ENCODE results near the gene REX1BD.
"Not testable (repeated sequence)": the region's sequence is repeated elsewhere in the genome, so short reads cannot be mapped to it uniquely, and the experiment has no call there.

Gene REX1BD

DNA sequence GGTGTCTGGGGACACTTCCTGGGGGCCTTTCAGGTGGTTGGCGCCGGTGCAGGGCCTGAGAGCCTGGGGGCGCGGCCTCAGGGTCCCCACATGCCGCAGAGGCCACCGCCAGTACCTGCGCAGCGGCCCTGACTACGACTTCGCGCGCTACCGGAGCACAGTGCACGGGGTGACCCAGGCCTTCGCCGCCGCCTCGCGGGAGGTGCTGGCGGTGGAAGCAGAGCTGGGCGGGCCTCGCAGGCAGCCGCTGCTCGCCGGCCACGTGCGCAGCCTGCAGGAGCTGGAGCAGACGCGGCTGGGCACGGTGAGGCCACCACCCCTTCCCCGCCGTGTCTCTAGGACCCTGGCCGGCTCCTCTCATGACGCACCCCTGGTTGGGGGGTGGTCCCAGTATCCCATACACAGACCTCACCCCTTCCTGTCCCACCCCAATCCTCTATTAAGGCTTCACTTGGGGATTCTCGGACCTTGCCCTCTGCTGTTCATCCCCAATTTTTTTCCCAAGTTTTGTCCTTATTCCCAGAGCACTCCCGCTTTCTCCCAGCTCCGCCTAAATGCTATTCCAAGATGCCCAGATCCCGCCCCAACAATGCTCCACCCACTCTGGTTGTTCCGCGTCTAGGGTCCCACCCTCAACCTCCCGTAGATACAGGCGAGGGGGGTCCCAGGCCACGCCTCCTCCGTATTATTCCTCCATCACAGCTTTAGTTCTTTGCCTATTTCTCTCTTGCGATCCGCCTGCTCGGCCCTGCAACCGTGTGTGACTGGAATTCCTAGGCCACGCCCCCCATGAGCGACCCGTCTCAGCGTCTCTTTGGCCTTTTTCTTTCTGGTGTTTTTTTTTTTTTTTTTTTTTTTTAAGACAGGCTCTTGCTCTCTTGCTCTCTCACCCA lies 1.0 kb downstream of the REX1BD start:
- ChIA-PET CTCF (interaction anchor here (0.7 to 7.9 kb wide), 44 partner anchors 10 to 355 kb away, joined by 3 to 111 read pairs (median 4); partner anchors contain the start of genes COPE, CRTC1, DDX49 and ELL), POLR2A (interaction anchor here (0.7 to 1.9 kb wide), 4 partner anchors 12 to 526 kb away, joined by 5 to 16 read pairs (median 8); partner anchors contain the start of gene UBA52)
- DNase-seq (ENCODE audit: extremely low spot score): peak; percentile 75
- TF ChIP-seq, protein P1, sequence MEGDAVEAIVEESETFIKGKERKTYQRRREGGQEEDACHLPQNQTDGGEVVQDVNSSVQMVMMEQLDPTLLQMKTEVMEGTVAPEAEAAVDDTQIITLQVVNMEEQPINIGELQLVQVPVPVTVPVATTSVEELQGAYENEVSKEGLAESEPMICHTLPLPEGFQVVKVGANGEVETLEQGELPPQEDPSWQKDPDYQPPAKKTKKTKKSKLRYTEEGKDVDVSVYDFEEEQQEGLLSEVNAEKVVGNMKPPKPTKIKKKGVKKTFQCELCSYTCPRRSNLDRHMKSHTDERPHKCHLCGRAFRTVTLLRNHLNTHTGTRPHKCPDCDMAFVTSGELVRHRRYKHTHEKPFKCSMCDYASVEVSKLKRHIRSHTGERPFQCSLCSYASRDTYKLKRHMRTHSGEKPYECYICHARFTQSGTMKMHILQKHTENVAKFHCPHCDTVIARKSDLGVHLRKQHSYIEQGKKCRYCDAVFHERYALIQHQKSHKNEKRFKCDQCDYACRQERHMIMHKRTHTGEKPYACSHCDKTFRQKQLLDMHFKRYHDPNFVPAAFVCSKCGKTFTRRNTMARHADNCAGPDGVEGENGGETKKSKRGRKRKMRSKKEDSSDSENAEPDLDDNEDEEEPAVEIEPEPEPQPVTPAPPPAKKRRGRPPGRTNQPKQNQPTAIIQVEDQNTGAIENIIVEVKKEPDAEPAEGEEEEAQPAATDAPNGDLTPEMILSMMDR (IDR thresholded peaks at IDR 0.05; ENCODE audit: control extremely low read depth, extremely low read depth, low read depth, missing control alignments): peak; percentile 24

DNA sequence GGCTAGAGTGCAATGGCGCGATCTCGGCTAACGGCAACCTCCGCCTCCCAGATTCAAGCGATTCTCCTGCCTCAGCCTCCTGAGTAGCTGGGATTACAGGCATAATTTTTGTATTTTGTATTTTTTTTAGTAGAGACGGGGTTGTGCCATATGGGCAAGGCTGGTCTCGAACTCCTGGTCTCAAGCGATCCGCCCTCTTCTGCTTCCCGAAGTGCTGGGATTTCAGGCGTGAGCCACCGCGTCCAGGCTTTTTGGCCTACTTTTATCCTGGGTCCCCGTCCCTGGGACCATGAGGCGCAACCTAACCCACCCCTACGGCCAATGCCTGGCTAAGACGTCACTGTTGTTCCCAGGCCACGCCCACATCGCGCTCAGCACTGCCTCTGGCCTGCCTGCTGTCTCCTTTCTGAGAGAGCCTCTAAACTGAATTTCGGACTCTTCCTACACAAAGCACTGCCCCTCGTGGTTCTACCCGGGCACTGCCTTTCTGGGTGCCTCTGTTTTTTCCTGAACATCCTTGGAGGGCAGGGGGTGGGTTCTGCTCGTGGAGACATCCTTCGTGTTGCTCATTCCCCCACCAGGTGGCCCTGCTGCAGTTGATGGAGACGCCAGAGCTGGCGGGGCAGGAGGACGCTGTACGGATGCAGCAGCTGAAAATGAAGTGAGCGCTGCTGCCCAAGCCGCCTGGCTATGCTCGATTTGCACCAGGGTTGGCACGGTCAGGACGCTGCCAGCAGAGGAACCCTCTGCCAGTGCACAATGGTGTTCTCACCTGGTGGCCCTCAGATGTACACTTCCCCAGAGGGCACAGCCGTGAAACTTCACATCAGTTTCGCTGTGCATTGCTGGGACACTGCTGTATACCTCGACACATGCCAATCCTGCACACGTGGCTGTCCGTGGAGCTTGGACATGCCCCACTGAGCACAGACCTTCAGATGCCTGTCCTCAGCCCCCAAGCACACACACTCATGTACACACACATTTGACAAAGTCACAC lies 2.0 kb downstream of the REX1BD start:
- ChIA-PET CTCF (interaction anchor here (0.9 to 7.9 kb wide), 13 partner anchors 13 to 354 kb away, joined by 3 to 111 read pairs (median 4); partner anchors contain the start of genes FKBP8 and UBA52), POLR2A (interaction anchor here (0.7 kb wide), 1 partner anchor 525 kb away, joined by 8 read pairs; no protein-coding TSS in a partner anchor)
- DNase-seq (ENCODE audit: extremely low spot score): no peak
- TF ChIP-seq, protein P1 (IDR thresholded peaks at IDR 0.05; ENCODE audit: control extremely low read depth, extremely low read depth, low read depth, missing control alignments): no peak

DNA sequence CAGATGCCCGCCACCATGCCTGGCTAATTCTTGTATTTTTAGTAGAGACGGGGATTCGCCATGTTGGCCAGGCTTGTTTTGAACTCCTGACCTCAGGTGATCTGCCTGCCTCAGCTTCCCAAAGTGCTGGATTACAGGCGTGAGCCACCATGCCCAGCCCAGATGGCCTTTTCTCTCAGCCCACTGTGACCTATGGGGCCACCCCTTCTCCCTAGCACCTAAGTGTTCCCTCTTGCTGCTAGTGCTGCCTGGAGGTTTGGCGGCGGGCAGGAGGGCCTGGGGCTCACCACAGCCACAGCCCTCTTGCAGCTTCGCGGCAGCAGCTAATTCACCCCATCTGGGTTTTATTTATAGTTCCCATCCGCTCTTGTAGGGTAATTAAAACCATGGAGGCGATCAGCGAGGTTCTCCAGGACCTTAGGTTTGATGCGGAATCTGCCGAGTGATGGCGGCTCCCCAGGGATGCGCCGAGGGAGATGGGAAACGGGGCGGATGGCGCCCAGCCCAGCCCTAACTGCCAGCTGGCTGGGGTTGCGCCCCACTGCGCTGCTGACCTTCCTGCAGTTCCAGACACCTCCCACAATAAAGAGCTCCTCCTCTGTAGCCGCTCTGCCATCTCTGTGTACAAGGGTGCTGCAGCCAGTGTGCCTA lies 3.3 kb downstream of the REX1BD start:
- no peak for DNase-seq (ENCODE audit: extremely low spot score)
- CTCF ChIA-PET: interaction anchor here (1.4 to 7.9 kb wide), 4 partner anchors 16 to 255 kb away, joined by 3 to 111 read pairs (median 12); partner anchors contain the start of gene UBA52
- POLR2A ChIA-PET: no interaction called here
- TF ChIP-seq, protein P1 (IDR thresholded peaks at IDR 0.05; ENCODE audit: control extremely low read depth, extremely low read depth, low read depth, missing control alignments): no peak

DNA sequence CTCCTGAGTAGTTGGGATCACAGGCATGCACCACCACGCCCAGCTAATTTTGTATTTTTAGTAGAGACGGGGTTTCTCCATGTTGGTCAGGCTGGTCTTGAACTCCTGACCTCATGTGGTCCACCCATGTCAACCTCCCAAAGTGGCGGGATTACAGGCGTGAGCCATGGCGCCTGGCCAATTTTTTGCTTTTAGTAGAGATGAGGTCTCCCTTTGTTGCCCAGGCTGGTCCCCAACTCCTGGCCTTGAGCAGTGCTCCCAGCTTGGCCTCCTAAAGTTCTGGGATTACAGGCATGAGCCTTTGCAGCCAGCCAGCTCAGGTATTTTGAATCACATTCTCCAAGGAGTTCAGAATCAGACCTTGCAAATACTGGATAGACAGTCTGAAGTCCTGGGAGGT lies 4.1 kb downstream of the REX1BD start:
- ChIA-PET POLR2A (interaction anchor here (0.6 kb wide), 1 partner anchor 16 kb away, joined by 6 read pairs; no protein-coding TSS in a partner anchor), CTCF (interaction anchor here (1.4 to 3.6 kb wide), 6 partner anchors 21 to 254 kb away, joined by 3 to 21 read pairs (median 10); partner anchors contain the start of gene UBA52)
- not testable (repeated sequence) for DNase-seq (ENCODE audit: extremely low spot score)

DNA sequence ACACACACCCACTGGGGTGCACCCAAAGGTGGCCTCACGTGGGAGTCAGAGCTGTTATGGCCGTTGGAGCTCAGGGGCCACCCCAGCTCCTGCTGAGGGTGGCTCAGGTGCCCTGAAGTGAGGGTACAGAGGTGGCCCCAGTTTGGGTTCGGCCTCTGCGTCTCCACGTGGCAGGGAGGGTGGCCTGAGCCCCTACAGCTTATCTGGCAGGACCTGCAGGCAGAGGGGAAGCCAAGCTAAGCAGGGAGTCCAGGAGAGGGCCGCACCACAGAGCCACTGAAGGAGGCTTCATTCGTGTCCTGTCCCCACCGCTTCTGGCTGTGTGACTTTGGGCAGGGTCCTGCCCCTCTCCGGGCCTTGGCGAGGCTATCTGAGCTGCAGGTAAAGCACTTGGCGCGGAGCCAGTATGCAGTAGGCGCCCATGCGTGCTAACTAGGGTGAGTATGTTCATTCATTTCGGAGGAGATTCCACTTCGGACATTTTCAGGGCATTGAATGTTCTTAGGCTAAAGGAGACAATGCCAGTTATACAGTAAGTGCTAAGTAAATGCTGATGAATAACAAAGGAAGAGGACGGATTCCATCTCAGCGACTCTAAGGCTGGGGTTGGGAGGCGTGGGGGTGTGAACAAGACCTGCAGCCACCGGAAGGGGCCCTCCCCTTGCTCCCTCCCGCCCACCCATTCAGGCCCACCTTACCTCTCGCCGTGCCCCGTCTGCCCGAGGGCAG lies 4.9 kb downstream of the REX1BD start:
- CTCF ChIA-PET: interaction anchor here (0.6 to 3.6 kb wide), 28 partner anchors 8 to 284 kb away, joined by 3 to 21 read pairs (median 4); partner anchors contain the start of genes TMEM59L and UBA52
- POLR2A ChIA-PET: interaction anchor here (1.5 kb wide), 1 partner anchor 326 kb away, joined by 6 read pairs; the partner anchor contains the start of genes COPE and DDX49
- TF ChIP-seq, protein P1 (IDR thresholded peaks at IDR 0.05; ENCODE audit: control extremely low read depth, extremely low read depth, low read depth, missing control alignments): no peak
- no peak for DNase-seq (ENCODE audit: extremely low spot score)
